ENCODE measurements around the gene RAPGEF4. TPM values are rescaled to one million over a fixed set of nuclear protein-coding genes. Genes with fewer than 3 reads are reported as not detected.
A peak's percentile ranks its signal among the peaks of the same experiment; 100 is the strongest.

Gene RAPGEF4
- total RNA-seq, 6 donors from 2014 or later: 8.3 to 35.2 (median 17.4) TPM

DNA sequence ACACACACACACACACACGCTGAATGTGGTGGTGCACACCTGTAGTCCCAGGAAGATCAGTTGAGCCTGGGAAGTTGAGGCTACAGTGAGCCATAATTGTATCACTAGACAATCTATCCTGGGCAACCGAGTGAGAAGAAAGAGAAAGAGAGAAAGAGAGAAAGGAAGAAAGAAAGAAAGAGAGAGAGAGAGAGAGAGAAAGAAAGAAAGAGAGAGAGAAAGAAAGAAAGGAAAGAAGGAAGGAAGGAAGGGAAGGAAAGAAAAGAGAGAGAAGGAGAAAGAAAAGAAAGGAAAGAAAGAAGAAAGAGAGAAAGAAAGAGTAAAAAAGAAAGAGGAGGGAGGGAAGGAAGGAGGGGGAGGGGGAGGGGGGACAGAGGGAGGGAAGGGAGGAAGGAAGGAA is 190.0 kb downstream of the RAPGEF4 start:
- no peak for ATAC-seq (ENCODE audit: low FRiP score in 2 of 2)
- H3K36me3 ChIP-seq: no peaks in the 10 kb centered on the region
- peaks cover 16 to 31% (median 24%) of the 10 kb centered on the region in 4 donors for H3K4me1 ChIP-seq
- H3K9me3 ChIP-seq: no peaks in the 10 kb centered on the region
- TF ChIP-seq POLR2AphosphoS5 (IDR thresholded peaks at IDR 0.05) (no peak), POLR2A (IDR thresholded peaks at IDR 0.05) (no peak), EP300 (IDR thresholded peaks at IDR 0.05) (no peak)
- TF ChIP-seq, protein P1, sequence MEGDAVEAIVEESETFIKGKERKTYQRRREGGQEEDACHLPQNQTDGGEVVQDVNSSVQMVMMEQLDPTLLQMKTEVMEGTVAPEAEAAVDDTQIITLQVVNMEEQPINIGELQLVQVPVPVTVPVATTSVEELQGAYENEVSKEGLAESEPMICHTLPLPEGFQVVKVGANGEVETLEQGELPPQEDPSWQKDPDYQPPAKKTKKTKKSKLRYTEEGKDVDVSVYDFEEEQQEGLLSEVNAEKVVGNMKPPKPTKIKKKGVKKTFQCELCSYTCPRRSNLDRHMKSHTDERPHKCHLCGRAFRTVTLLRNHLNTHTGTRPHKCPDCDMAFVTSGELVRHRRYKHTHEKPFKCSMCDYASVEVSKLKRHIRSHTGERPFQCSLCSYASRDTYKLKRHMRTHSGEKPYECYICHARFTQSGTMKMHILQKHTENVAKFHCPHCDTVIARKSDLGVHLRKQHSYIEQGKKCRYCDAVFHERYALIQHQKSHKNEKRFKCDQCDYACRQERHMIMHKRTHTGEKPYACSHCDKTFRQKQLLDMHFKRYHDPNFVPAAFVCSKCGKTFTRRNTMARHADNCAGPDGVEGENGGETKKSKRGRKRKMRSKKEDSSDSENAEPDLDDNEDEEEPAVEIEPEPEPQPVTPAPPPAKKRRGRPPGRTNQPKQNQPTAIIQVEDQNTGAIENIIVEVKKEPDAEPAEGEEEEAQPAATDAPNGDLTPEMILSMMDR (IDR thresholded peaks at IDR 0.05): no peak
- WGBS, 2 donors: 88 to 94% methylated on average over 2 of the region's 2 CpGs
- H3K27ac ChIP-seq: no peak overlapping the region
- no peak overlapping the region for H3K4me3 ChIP-seq
- no peaks in the 10 kb centered on the region for H3K27me3 ChIP-seq
- no peak for DNase-seq

DNA sequence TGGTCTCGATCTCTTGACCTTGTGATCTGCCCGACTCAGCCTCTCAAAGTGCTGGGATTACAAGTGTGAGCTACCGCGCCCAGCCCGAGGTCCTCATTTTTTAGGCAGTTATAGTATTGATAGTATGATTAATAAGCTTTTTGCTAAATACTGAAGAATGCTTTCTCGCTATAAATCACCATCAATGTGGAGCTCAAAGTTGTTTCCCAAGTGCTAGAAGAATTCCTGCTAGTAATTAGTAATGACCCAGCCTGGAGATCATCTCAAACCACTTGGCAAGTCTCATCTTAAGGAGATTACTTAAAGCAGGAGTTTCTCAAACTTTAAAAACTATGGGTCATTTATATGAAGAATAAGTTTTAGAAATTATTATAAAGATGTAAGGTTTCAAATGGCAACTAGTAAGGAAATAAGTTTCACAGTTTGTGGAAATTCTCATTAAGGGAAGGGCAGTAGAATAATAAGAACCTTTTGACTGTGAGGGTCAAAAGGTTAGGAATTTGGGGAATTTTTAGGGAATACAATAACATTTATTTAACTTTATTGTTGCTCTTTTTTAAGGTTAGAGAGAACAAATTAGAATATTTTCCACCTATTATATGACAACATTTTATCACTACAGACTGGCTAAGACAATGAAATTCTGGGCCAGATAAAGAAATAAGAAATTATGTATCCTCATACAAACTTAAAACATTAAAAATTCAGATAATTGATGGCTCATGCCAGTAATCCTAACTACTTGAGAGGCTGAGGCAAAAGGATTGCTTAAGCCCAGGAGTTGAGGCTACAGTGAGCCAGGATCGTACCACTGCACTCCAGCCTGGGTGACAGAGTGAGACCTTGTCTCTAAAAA is 191.4 kb downstream of the RAPGEF4 start:
- H3K27me3 ChIP-seq: no peaks in the 10 kb centered on the region
- no peak overlapping the region for H3K4me3 ChIP-seq
- 84 to 94% methylated on average over 7 of the region's 7 CpGs for WGBS, 2 donors
- H3K4me1 ChIP-seq: peaks cover 26 to 42% (median 27%) of the 10 kb centered on the region in 4 donors
- no peaks in the 10 kb centered on the region for H3K36me3 ChIP-seq
- TF ChIP-seq POLR2A (IDR thresholded peaks at IDR 0.05): no peak
- no peak for TF ChIP-seq EP300 (IDR thresholded peaks at IDR 0.05)
- TF ChIP-seq, protein P1 (IDR thresholded peaks at IDR 0.05): no peak
- no peak for TF ChIP-seq POLR2AphosphoS5 (IDR thresholded peaks at IDR 0.05)
- H3K27ac ChIP-seq: peak overlapping the region in 3 of 4 donors; percentile 42 to 80 (median 73)
- ATAC-seq (ENCODE audit: low FRiP score in 2 of 2) (no peak), DNase-seq (no peak)
- no peaks in the 10 kb centered on the region for H3K9me3 ChIP-seq

DNA sequence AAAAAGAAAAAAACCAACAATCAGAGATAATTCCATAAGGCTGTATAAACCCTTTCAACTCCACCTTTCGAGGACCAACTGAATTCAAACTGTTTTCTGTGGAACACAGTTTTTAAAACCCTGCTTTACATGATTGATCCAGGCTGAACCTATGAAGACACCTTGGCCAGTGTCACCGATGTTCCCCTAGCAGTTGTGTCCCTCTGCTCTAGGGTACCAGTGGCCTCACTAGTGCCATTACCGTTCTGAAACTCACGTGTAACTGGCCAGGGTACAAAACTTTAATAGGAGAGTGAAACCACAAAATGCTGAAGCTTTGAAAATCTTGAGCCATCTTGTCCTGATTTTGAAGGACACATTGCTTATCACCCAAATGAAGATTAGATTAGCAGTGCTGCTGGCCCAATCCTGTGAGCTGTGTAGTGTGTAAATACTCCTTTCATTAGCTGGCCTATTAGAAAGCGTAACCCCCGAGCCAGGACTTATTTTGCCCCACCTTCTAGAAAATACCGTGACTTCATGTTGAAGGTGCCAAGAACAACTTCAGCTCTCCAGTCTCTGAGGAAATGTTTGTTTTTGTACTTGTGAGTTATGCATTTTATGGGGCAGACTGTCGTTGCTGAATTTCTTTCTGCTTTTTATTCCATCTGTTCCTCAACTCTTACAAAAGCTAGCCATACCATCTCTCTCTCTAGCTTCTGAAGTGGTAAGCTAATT is 192.2 kb downstream of the RAPGEF4 start:
- TF ChIP-seq, protein P1 (IDR thresholded peaks at IDR 0.05): no peak
- peak in 1 of 4 donors; percentile 48 for TF ChIP-seq POLR2A (IDR thresholded peaks at IDR 0.05)
- peak overlapping the region; percentile 66 to 80 (median 70) for H3K27ac ChIP-seq
- H3K9me3 ChIP-seq: no peaks in the 10 kb centered on the region
- H3K4me1 ChIP-seq: peaks cover 26 to 43% (median 28%) of the 10 kb centered on the region in 4 donors
- no peaks in the 10 kb centered on the region for H3K27me3 ChIP-seq
- peak overlapping the region in 3 of 4 donors; percentile 22 to 37 (median 35) for H3K4me3 ChIP-seq
- WGBS, 2 donors: 29 to 42% methylated on average over 8 of the region's 8 CpGs
- no peaks in the 10 kb centered on the region for H3K36me3 ChIP-seq
- ATAC-seq (ENCODE audit: low FRiP score in 2 of 2) (peak; percentile 83 to 90), DNase-seq (peak in 1 of 2 donors; percentile 73)

DNA sequence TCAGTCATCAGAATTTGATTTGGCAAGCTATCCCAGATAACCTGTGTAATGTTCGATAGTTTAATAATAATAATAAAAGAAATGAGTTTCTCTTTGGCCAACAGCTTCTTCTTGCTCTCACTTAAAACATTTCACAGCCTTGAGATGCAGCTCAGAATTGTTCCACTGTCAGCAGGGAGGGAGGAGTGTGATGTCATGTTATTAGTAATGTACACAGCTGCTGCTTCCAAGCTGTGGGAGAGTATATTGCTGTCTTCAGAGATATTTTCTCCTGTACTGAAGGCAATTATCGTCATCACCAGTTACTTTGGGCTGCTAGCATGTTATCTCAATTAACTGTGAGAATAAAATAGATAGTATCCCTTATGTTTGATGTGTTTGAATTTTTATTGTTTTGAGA is 193.1 kb downstream of the RAPGEF4 start:
- no peaks in the 10 kb centered on the region for H3K27me3 ChIP-seq
- H3K4me3 ChIP-seq: peak overlapping the region in 3 of 4 donors; percentile 22 to 37 (median 35)
- H3K27ac ChIP-seq: peak overlapping the region; percentile 66 to 80 (median 70)
- DNase-seq: no peak
- ATAC-seq (ENCODE audit: low FRiP score in 2 of 2): peak in 1 of 2 donors; percentile 78
- peaks cover 26 to 43% (median 30%) of the 10 kb centered on the region in 4 donors for H3K4me1 ChIP-seq
- H3K9me3 ChIP-seq: no peaks in the 10 kb centered on the region
- 40 to 43% methylated on average over 2 of the region's 2 CpGs for WGBS, 2 donors
- H3K36me3 ChIP-seq: no peaks in the 10 kb centered on the region
- TF ChIP-seq EP300 (IDR thresholded peaks at IDR 0.05): no peak
- TF ChIP-seq, protein P1 (IDR thresholded peaks at IDR 0.05): no peak
- TF ChIP-seq POLR2AphosphoS5 (IDR thresholded peaks at IDR 0.05): no peak
- no peak for TF ChIP-seq POLR2A (IDR thresholded peaks at IDR 0.05)
